ENCODE data around the gene PCED1B.

PCED1B gene

DNA sequence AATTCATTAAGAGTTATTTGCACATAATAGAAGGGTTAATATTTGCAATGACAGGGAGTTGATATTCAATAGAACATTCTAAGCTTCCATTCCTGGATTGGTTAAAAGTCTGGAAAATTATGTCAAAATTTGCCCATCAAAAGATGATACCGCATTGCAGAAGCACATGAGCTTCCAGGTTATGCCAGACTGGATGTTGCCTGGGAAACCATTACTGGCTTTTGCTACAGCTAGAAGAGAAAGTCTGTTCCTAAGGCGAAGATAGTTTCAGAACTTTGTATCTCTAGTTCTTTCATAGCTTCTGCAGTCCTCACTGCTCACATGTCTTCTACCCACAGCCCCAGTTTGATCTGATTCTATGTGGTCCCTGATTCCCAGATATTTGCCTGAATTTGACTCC, 122.8 kb downstream of the PCED1B start:
- Histone ChIP-seq H3K4me1 (ENCODE audit: insufficient read depth, poor library complexity, severe bottlenecking) (peaks cover 3% of the 10 kb centered on the region), H3K4me3 (ENCODE audit: severe bottlenecking) (no peak overlapping the region), H3K27ac (ENCODE audit: poor library complexity, severe bottlenecking) (no peak overlapping the region), H3K27me3 (ENCODE audit: insufficient read depth, poor library complexity, severe bottlenecking) (no peaks in the 10 kb centered on the region), H3K9me3 (ENCODE audit: severe bottlenecking) (no peaks in the 10 kb centered on the region), H3K36me3 (ENCODE audit: low read depth) (no peaks in the 10 kb centered on the region)
- DNase-seq (ENCODE audit: low spot score) (no peak), ATAC-seq (ENCODE audit: low read depth) (no peak)
- TF ChIP-seq, protein P1, sequence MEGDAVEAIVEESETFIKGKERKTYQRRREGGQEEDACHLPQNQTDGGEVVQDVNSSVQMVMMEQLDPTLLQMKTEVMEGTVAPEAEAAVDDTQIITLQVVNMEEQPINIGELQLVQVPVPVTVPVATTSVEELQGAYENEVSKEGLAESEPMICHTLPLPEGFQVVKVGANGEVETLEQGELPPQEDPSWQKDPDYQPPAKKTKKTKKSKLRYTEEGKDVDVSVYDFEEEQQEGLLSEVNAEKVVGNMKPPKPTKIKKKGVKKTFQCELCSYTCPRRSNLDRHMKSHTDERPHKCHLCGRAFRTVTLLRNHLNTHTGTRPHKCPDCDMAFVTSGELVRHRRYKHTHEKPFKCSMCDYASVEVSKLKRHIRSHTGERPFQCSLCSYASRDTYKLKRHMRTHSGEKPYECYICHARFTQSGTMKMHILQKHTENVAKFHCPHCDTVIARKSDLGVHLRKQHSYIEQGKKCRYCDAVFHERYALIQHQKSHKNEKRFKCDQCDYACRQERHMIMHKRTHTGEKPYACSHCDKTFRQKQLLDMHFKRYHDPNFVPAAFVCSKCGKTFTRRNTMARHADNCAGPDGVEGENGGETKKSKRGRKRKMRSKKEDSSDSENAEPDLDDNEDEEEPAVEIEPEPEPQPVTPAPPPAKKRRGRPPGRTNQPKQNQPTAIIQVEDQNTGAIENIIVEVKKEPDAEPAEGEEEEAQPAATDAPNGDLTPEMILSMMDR (IDR thresholded peaks at IDR 0.05; ENCODE audit: poor library complexity, severe bottlenecking): no peak

DNA sequence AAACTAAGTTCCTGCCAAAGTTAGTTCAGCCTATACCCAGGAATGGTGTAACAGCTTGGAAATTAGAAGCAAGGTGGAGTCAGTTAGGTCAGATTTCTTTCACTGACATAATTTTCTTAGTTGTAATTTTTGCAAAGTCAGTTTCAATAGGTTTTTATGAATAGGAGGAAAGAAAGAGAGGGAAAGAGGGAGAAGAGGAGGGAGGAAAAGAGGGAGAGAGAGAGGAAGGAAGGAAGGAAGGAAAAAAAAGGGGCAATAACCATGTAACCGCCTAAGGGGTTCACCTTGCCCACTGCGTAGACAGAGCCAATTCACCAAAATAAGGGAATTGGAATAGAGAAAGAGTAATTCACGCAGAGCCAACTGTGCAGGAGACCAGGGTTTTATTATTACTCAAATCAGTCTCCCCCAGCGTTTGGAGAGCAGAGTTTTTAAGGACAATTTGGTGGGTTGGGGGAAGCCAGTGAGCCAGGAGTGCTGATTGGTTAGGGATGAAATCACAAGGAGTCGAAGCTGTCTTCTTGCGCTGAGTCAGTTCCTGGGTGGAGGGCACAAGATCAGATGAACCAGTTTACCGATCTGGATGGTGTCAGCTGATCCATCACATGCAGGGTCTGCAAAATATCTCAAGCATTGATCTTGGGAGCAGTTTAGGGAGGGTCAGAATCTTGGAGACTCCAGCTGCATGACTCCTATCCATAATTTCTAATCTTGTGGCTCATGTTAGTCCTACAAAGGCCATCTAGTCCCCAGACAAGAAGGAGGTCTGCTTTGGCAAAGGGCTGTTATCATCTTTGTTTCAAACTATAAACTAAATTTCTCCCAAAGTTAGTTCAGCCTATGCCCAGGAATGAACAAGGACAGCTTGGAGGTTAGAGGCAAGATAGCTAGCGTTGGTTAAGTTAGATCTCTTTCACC, 126.4 kb downstream of the PCED1B start:
- H3K36me3 ChIP-seq (ENCODE audit: low read depth): no peaks in the 10 kb centered on the region
- DNase-seq (ENCODE audit: low spot score): no peak
- TF ChIP-seq, protein P1 (IDR thresholded peaks at IDR 0.05; ENCODE audit: poor library complexity, severe bottlenecking): no peak
- ATAC-seq (ENCODE audit: low read depth): no peak
- H3K4me1 ChIP-seq (ENCODE audit: insufficient read depth, poor library complexity, severe bottlenecking): peaks cover 7% of the 10 kb centered on the region
- no peaks in the 10 kb centered on the region for H3K9me3 ChIP-seq (ENCODE audit: severe bottlenecking)
- H3K4me3 ChIP-seq (ENCODE audit: severe bottlenecking): no peak overlapping the region
- no peak overlapping the region for H3K27ac ChIP-seq (ENCODE audit: poor library complexity, severe bottlenecking)
- H3K27me3 ChIP-seq (ENCODE audit: insufficient read depth, poor library complexity, severe bottlenecking): no peaks in the 10 kb centered on the region

DNA sequence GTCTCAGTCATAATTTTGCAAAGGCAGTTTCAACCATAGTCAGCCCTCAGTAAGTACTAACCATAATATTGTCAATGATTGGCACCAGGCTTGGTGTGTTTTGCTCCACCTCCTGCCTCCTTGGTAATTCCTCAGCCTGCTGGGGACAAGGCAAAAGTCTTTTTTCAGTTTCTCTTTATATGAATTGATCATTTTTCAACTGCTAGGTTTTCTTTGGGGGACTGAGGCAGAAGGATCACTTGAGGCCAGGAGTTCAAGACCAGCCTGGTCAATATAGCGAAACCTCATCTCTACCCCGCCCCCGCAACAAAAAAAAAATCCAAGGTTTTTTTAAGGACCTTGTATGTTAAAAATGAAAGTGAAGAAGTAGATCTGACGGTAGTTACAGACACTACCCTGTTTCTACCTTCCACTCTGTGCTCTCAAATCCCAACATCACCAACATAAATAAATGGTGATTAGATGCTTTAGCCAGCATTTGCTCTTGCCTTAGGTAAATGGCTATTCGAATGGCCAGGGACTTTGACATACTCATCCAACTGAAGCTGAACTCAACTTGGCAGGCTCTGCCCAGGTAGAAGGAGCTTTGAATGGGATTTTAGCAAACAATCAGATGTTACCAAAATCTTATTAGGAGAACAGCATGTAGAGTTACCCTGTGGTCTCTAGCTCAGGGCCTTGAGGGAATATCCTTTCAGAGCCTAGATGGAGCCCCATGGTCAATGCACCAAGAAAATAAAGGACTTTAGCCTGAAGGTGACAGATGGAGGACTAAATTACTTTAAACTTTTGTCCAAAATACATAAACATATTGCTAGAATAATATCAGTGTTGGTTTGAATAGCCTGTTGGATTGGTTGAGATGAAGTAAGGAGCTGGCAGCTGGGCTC, 127.3 kb downstream of the PCED1B start:
- H3K9me3 ChIP-seq (ENCODE audit: severe bottlenecking): no peaks in the 10 kb centered on the region
- DNase-seq (ENCODE audit: low spot score) (no peak), ATAC-seq (ENCODE audit: low read depth) (no peak)
- no peaks in the 10 kb centered on the region for H3K36me3 ChIP-seq (ENCODE audit: low read depth)
- TF ChIP-seq, protein P1 (IDR thresholded peaks at IDR 0.05; ENCODE audit: poor library complexity, severe bottlenecking): no peak
- no peak overlapping the region for H3K27ac ChIP-seq (ENCODE audit: poor library complexity, severe bottlenecking)
- no peaks in the 10 kb centered on the region for H3K27me3 ChIP-seq (ENCODE audit: insufficient read depth, poor library complexity, severe bottlenecking)
- H3K4me1 ChIP-seq (ENCODE audit: insufficient read depth, poor library complexity, severe bottlenecking): peaks cover 7% of the 10 kb centered on the region
- H3K4me3 ChIP-seq (ENCODE audit: severe bottlenecking): no peak overlapping the region

DNA sequence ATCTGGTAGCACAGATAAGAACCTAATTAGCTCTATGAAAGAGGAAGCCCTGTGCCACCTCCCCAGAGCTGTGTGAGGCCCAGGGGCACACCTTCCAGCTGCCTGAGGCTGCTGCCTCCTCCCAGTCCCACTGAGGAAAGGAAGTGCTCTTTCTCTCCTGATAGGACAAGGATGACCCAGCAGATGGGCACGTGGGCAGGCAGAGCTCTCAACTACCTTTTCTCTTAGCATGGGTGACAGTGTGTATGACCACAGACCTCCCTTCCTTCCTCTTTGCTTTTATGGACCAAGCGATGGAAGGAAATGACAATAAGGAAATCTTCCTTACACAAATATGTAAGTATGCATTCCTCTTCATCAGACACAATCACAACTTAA, 127.9 kb downstream of the PCED1B start:
- Histone ChIP-seq H3K9me3 (ENCODE audit: severe bottlenecking) (no peaks in the 10 kb centered on the region), H3K27ac (ENCODE audit: poor library complexity, severe bottlenecking) (no peak overlapping the region), H3K4me3 (ENCODE audit: severe bottlenecking) (no peak overlapping the region), H3K36me3 (ENCODE audit: low read depth) (no peaks in the 10 kb centered on the region), H3K27me3 (ENCODE audit: insufficient read depth, poor library complexity, severe bottlenecking) (no peaks in the 10 kb centered on the region), H3K4me1 (ENCODE audit: insufficient read depth, poor library complexity, severe bottlenecking) (peaks cover 13% of the 10 kb centered on the region)
- ATAC-seq (ENCODE audit: low read depth) (no peak), DNase-seq (ENCODE audit: low spot score) (no peak)
- TF ChIP-seq, protein P1 (IDR thresholded peaks at IDR 0.05; ENCODE audit: poor library complexity, severe bottlenecking): no peak

Measured in RWPE2 (cell line).